Measurements from ENCODE around the gene FEM1A.
"Not testable (repeated sequence)": the region's sequence is repeated elsewhere in the genome, so short reads cannot be mapped to it uniquely, and the experiment has no call there.

FEM1A gene

GRCh38 chr19:4815426-4816201 is 24.1 kb downstream of the FEM1A start:
- FAIRE-seq = peak; percentile 36

GRCh38 chr19:4816202-4816949 is 24.8 kb downstream of the FEM1A start:
- FAIRE-seq = no peak

- FAIRE-seq = no peak
Measured at GRCh38 chr19:4816950-4817278, 25.4 kb downstream of the FEM1A start.

- FAIRE-seq = no peak
Measured at GRCh38 chr19:4817467-4818277, 26.1 kb downstream of the FEM1A start.

- no peak for FAIRE-seq
Measured at GRCh38 chr19:4821265-4821664, 29.7 kb downstream of the FEM1A start.

- not testable (repeated sequence) for FAIRE-seq
Measured at GRCh38 chr19:4822354-4822753, 30.8 kb downstream of the FEM1A start.

- FAIRE-seq = no peak
Measured at GRCh38 chr19:4823577-4823976, 32.0 kb downstream of the FEM1A start.

GRCh38 chr19:4829001-4829712 is 37.6 kb downstream of the FEM1A start:
- FAIRE-seq = no peak

- no peak for FAIRE-seq
Measured at GRCh38 chr19:4830332-4830731, 38.8 kb downstream of the FEM1A start.

GRCh38 chr19:4830768-4831265 is 39.3 kb downstream of the FEM1A start:
- no peak for FAIRE-seq

- FAIRE-seq = no peak
Measured at GRCh38 chr19:4831304-4831978, 39.9 kb downstream of the FEM1A start, which contains the start of gene TICAM1. Gene TICAM1, minus strand, starts transcription at chr19:4831712. Its CDS starts 13,335 bp downstream, at chr19:4818377.

- not testable (repeated sequence) for FAIRE-seq
Measured at GRCh38 chr19:4831979-4832340, 40.4 kb downstream of the FEM1A start.

GRCh38 chr19:4832776-4833175 is 41.2 kb downstream of the FEM1A start:
- FAIRE-seq = no peak

GRCh38 chr19:4839192-4839591 is 47.7 kb downstream of the FEM1A start:
- no peak for FAIRE-seq

GRCh38 chr19:4843647-4843965 is 52.1 kb downstream of the FEM1A start:
- FAIRE-seq = no peak

GRCh38 chr19:4844348-4845179 is 53.0 kb downstream of the FEM1A start:
- no peak for FAIRE-seq

GRCh38 chr19:4845975-4846374 is 54.4 kb downstream of the FEM1A start:
- FAIRE-seq = not testable (repeated sequence)

GRCh38 chr19:4847190-4847973 is 55.8 kb downstream of the FEM1A start:
- no peak for FAIRE-seq

- FAIRE-seq = no peak
Measured at GRCh38 chr19:4849019-4849418, 57.5 kb downstream of the FEM1A start.

Measured in colon (tissue), 2 donors.